Measurements from ENCODE around the gene R3HDM2.
A peak's percentile ranks its signal among the peaks of the same experiment; 100 is the strongest.

Gene R3HDM2

GRCh38 chr12:57254506-57255280 is 176.2 kb downstream of the R3HDM2 start:
- DNase-seq (ENCODE audit: low read depth) = no peak
- TF ChIP-seq, protein P1, sequence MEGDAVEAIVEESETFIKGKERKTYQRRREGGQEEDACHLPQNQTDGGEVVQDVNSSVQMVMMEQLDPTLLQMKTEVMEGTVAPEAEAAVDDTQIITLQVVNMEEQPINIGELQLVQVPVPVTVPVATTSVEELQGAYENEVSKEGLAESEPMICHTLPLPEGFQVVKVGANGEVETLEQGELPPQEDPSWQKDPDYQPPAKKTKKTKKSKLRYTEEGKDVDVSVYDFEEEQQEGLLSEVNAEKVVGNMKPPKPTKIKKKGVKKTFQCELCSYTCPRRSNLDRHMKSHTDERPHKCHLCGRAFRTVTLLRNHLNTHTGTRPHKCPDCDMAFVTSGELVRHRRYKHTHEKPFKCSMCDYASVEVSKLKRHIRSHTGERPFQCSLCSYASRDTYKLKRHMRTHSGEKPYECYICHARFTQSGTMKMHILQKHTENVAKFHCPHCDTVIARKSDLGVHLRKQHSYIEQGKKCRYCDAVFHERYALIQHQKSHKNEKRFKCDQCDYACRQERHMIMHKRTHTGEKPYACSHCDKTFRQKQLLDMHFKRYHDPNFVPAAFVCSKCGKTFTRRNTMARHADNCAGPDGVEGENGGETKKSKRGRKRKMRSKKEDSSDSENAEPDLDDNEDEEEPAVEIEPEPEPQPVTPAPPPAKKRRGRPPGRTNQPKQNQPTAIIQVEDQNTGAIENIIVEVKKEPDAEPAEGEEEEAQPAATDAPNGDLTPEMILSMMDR (IDR thresholded peaks at IDR 0.05; ENCODE audit: low read depth, low read length, missing control alignments) = no peak

GRCh38 chr12:57250956-57251355 is 179.9 kb downstream of the R3HDM2 start, which contains the start of gene STAC3:
Gene STAC3 (minus strand): TSS chr12:57251187. CDS start chr12:57249636, 1,551 bp downstream.
- H3K4me3 ChIP-seq (ENCODE audit: low read depth, low read length) = no peak within 1 kb of the TSS
- TF ChIP-seq, protein P1 (IDR thresholded peaks at IDR 0.05; ENCODE audit: low read depth, low read length, missing control alignments) = no peak
- no peak for DNase-seq (ENCODE audit: low read depth)

More at GRCh38 chr12:57254506-57255280, 176.2 kb downstream of the R3HDM2 start:
- H3K4me3 ChIP-seq (ENCODE audit: low read depth, low read length) = no peak overlapping the region

GRCh38 chr12:57250541-57250940 is 180.3 kb downstream of the R3HDM2 start:
- TF ChIP-seq, protein P1 (IDR thresholded peaks at IDR 0.05; ENCODE audit: low read depth, low read length, missing control alignments) = no peak

DNA sequence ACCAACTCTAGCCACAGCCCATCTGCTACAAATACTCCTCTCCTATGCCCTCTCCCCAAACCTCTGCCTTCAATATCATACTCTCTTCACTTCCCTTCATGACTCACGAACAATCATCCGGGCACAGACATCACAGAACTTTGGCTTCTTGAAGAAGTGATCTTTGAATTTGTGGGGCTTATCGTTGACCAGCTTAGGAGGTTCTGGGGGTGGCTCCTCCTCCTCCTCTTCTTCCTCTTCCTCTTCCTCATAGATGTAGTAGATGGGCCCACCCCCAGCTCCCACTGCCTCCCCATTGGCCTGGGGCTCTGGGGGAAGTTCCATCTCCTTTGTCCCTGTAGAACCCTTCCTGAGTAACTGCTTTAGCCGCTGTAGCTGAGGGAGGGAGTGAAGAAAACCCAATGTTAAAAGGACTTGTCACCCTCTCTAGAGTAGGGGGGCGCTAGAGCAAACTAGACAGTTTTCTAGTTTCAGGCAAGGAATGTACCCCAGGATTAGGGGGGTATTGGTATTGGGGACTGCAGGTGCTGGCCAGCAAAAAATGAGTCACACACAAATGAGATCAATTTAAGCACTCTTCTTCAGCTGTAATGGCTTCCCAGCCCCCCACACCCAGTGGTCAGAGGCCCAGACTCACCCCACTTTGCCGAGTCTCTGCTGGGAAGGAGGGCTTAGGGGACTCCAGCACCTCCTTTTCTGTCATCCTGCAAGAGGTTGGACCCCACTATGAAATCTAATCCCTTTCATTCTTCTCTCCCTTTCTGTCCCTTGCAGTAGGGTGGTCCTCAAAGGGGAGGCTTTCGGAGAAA is 181.7 kb downstream of the R3HDM2 start:
- TF ChIP-seq, protein P1 (IDR thresholded peaks at IDR 0.05; ENCODE audit: low read depth, low read length, missing control alignments) = no peak
- peak overlapping the region; percentile 7 for H3K4me3 ChIP-seq (ENCODE audit: low read depth, low read length)
- DNase-seq (ENCODE audit: low read depth) = no peak

More at GRCh38 chr12:57250541-57250940, 180.3 kb downstream of the R3HDM2 start:
- no peak overlapping the region for H3K4me3 ChIP-seq (ENCODE audit: low read depth, low read length)
- no peak for DNase-seq (ENCODE audit: low read depth)

DNA sequence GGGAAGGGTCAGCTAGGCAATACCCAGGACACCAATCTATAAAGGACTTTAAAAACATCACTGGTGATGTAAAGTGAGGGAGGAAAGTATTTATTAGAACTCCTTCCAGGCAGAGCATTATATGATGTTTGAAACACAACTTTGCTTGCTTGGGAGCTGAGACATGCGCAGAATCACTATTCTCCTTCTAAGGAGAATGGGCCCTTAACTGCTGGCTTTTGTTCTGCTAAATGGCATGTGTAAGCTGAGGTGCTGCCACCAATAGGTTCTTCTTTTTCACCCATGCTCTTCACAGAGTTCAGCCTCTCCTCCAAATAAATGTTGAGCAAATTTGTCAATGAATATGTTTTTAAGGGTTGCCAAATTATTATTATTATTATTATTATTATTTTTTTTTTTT is 183.8 kb downstream of the R3HDM2 start:
- DNase-seq (ENCODE audit: low read depth) = no peak
- H3K4me3 ChIP-seq (ENCODE audit: low read depth, low read length) = no peak overlapping the region
- TF ChIP-seq, protein P1 (IDR thresholded peaks at IDR 0.05; ENCODE audit: low read depth, low read length, missing control alignments) = no peak

DNA sequence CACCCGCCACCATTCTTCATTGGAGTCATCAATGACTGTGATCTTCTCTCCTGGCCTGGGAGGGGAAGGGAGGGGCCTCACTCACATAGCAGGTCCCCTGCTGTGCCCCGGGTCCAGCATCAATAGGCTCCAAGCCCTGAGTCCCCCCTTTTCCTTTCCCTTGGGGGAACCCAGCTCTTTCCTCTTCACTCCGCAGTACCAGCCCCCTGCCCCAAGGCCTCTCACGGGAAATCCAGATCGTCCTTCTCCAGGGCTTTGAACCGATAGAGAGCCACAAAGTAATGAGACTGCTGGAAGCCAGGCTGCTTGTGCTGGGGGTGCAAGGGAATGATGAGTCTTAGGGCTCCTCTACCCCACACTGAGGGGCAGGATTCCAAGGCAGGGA is 186.5 kb downstream of the R3HDM2 start:
- no peak overlapping the region for H3K4me3 ChIP-seq (ENCODE audit: low read depth, low read length)
- no peak for DNase-seq (ENCODE audit: low read depth)
- TF ChIP-seq, protein P1 (IDR thresholded peaks at IDR 0.05; ENCODE audit: low read depth, low read length, missing control alignments) = no peak
